Common myeloid progenitor, CD34-positive (primary cell): ENCODE data around the gene CYTH2.

Source experiments
- CTCF ChIA-PET: fragments of 350-600 bp; sonication (Branson Sonifier 250); formaldehyde crosslinking; loops from one replicate; lab custom pipeline; 2021; ENCODE audit warnings: antibody characterized with exemption; lab: Charles Lee
- POLR2A ChIA-PET: fragments of 350-600 bp; sonication (Branson Sonifier 250); formaldehyde crosslinking; loops from one replicate; lab custom pipeline; 2021; ENCODE audit warnings: antibody characterized with exemption; lab: Charles Lee
- DNase-seq, 3 donors: peaks; one replicate each; pipeline versions ENCODE4 v3.0.0 to v3.0.0-alpha.2; 2013
- H3K27ac ChIP-seq, 2 experiments: 1 replicate in 1 of 2; 2 replicates in 1 of 2; pipeline ENCODE4 v1.7.0; 2013; ENCODE audit warnings: inconsistent platforms in 2 of 2, low read length in 2 of 2, mild to moderate bottlenecking in 2 of 2, low read depth in 1 of 2, moderate library complexity in 1 of 2; ENCODE audit not compliant: severe bottlenecking in 2 of 2, insufficient read depth in 1 of 2, poor library complexity in 1 of 2
- H3K27me3 ChIP-seq, 5 experiments: replicated peaks in 2 of 5; 1 replicate in 3 of 5; 2 replicates in 2 of 5; pipeline versions ENCODE4 v1.6.1 to v1.7.0; 2013; ENCODE audit warnings: low read length in 4 of 5, mild to moderate bottlenecking in 2 of 5, moderate library complexity in 2 of 5, inconsistent platforms in 1 of 5; ENCODE audit not compliant: insufficient read depth in 5 of 5, control insufficient read depth in 4 of 5
- H3K36me3 ChIP-seq, 4 experiments: 1 replicate in 2 of 4; 2 replicates in 2 of 4; pipeline versions ENCODE4 v1.6.1 to v1.7.0; 2013; ENCODE audit warnings: low read length in 3 of 4, control low read depth in 1 of 4, mild to moderate bottlenecking in 1 of 4; ENCODE audit not compliant: control insufficient read depth in 4 of 4, insufficient read depth in 4 of 4
- H3K4me1 ChIP-seq, 4 experiments: 1 replicate in 3 of 4; 2 replicates in 1 of 4; pipeline versions ENCODE4 v1.6.1 to v1.7.1; 2013; ENCODE audit warnings: low read length in 3 of 4, mild to moderate bottlenecking in 3 of 4, control low read depth in 1 of 4, inconsistent platforms in 1 of 4, moderate library complexity in 1 of 4; ENCODE audit not compliant: control insufficient read depth in 4 of 4, insufficient read depth in 4 of 4; ENCODE audit errors: control extremely low read depth in 1 of 4
- H3K4me3 ChIP-seq, 7 experiments: 1 replicate in 4 of 7; 2 replicates in 3 of 7; pipeline versions ENCODE4 v1.5.1 to v1.7.0; 2013; ENCODE audit warnings: mild to moderate bottlenecking in 7 of 7, low read length in 6 of 7, moderate library complexity in 6 of 7, inconsistent platforms in 2 of 7, low read depth in 2 of 7, control low read depth in 1 of 7; ENCODE audit not compliant: insufficient read depth in 4 of 7, control insufficient read depth in 1 of 7; ENCODE audit errors: extremely low read depth in 1 of 7
- H3K9me3 ChIP-seq, 5 experiments: 1 replicate in 4 of 5; 2 replicates in 1 of 5; pipeline versions ENCODE4 v1.6.1 to v1.7.1; 2013; ENCODE audit warnings: low read length in 4 of 5, mild to moderate bottlenecking in 2 of 5, inconsistent platforms in 1 of 5, low read depth in 1 of 5, moderate library complexity in 1 of 5; ENCODE audit not compliant: control insufficient read depth in 4 of 5, insufficient read depth in 2 of 5; ENCODE audit errors: control extremely low read depth in 1 of 5
- WGBS: methylation state at CpG from one replicate; pipeline ENCODE4 v1.1.5; 2013; ENCODE audit not compliant: insufficient coverage; 5-methylcytosine and 5-hydroxymethylcytosine counted together

CYTH2 gene

GRCh38 chr19:48441360-48442050 lies 27.7 kb upstream of the CYTH2 start:
- no peak overlapping the region for H3K4me3 ChIP-seq
- WGBS = 97% methylated on average over 17 of the region's 20 CpGs
- H3K27ac ChIP-seq = no peak overlapping the region
- H3K4me1 ChIP-seq = peaks cover 3 to 28% (median 26%) of the 10 kb centered on the region in 4 experiments
- no peaks in the 10 kb centered on the region for H3K9me3 ChIP-seq
- peaks cover 0 to 36% (median 15%) of the 10 kb centered on the region in 5 experiments for H3K27me3 ChIP-seq
- no peaks in the 10 kb centered on the region for H3K36me3 ChIP-seq
- no peak for DNase-seq
- ChIA-PET CTCF (interaction anchor here (1.0 kb wide), 1 partner anchor 11 kb away, joined by 4 read pairs; no protein-coding TSS in a partner anchor), POLR2A (no interaction called here)

GRCh38 chr19:48442116-48443035 lies 26.8 kb upstream of the CYTH2 start:
- ChIA-PET POLR2A (interaction anchor here (0.7 kb wide), 1 partner anchor 52 kb away, joined by 3 read pairs; no protein-coding TSS in a partner anchor), CTCF (no interaction called here)

GRCh38 chr19:48443256-48443655 lies 25.9 kb upstream of the CYTH2 start:
- Histone ChIP-seq H3K4me3 (peak overlapping the region in 3 of 7 experiments; percentile 28 to 99 (median 96)), H3K36me3 (peaks cover 0 to 8% (median 6%) of the 10 kb centered on the region in 4 experiments), H3K4me1 (peaks cover 3 to 31% (median 28%) of the 10 kb centered on the region in 4 experiments), H3K9me3 (no peaks in the 10 kb centered on the region), H3K27ac (no peak overlapping the region), H3K27me3 (peaks cover 0 to 36% (median 15%) of the 10 kb centered on the region in 5 experiments)
- POLR2A ChIA-PET = interaction anchor here (0.6 to 1.2 kb wide), 3 partner anchors 49 to 79 kb away, joined by 3 read pairs; partner anchors contain the start of genes SYNGR4 and TMEM143
- CTCF ChIA-PET = interaction anchor here (0.6 kb wide), 1 partner anchor 26 kb away, joined by 3 read pairs; no protein-coding TSS in a partner anchor
- DNase-seq = peak; percentile 11 to 52 (median 45)
- 1% methylated on average over 53 of the region's 60 CpGs for WGBS

More at GRCh38 chr19:48442116-48443035, 26.8 kb upstream of the CYTH2 start:
- peak overlapping the region in 1 of 7 experiments; percentile 96 for H3K4me3 ChIP-seq
- H3K36me3 ChIP-seq = peaks cover 0 to under 1% (median under 1%) of the 10 kb centered on the region in 4 experiments
- 39% methylated on average over 68 of the region's 94 CpGs for WGBS
- no peak overlapping the region for H3K27ac ChIP-seq
- H3K4me1 ChIP-seq = peaks cover 3 to 31% (median 28%) of the 10 kb centered on the region in 4 experiments
- H3K9me3 ChIP-seq = no peaks in the 10 kb centered on the region
- peaks cover 0 to 36% (median 15%) of the 10 kb centered on the region in 5 experiments for H3K27me3 ChIP-seq
- peak in 1 of 3 donors; percentile 14 for DNase-seq

- peaks cover 0 to 13% (median 11%) of the 10 kb centered on the region in 4 experiments for H3K36me3 ChIP-seq
- DNase-seq = peak in 1 of 3 donors; percentile 17
- peaks cover 0 to 36% (median 15%) of the 10 kb centered on the region in 5 experiments for H3K27me3 ChIP-seq
- 2% methylated on average over 35 of the region's 45 CpGs for WGBS
- no peaks in the 10 kb centered on the region for H3K9me3 ChIP-seq
- peak overlapping the region in 5 of 7 experiments; percentile 4 to 99 (median 97) for H3K4me3 ChIP-seq
- H3K4me1 ChIP-seq = peaks cover 3 to 31% (median 28%) of the 10 kb centered on the region in 4 experiments
- ChIA-PET POLR2A (interaction anchor here (0.6 to 1.2 kb wide), 2 partner anchors 49 to 80 kb away, joined by 3 read pairs; partner anchors contain the start of genes SYNGR4 and TMEM143), CTCF (interaction anchor here (0.6 kb wide), 1 partner anchor 26 kb away, joined by 3 read pairs; no protein-coding TSS in a partner anchor)
- H3K27ac ChIP-seq = no peak overlapping the region
These were observed 25.4 kb upstream of the CYTH2 start for GRCh38 chr19:48443731-48444128.

GRCh38 chr19:48444129-48444935 lies 24.8 kb upstream of the CYTH2 start:
- POLR2A ChIA-PET = interaction anchor here (1.2 kb wide), 1 partner anchor 50 kb away, joined by 3 read pairs; no protein-coding TSS in a partner anchor
- WGBS = 13% methylated on average over 30 of the region's 38 CpGs
- H3K9me3 ChIP-seq = no peaks in the 10 kb centered on the region
- peaks cover 0 to 36% (median 14%) of the 10 kb centered on the region in 5 experiments for H3K27me3 ChIP-seq
- H3K4me3 ChIP-seq = peak overlapping the region; percentile 4 to 99 (median 96)
- H3K36me3 ChIP-seq = peaks cover 2 to 17% (median 12%) of the 10 kb centered on the region in 4 experiments
- CTCF ChIA-PET = interaction anchor here (1.1 kb wide), 1 partner anchor 16 kb away, joined by 3 read pairs; no protein-coding TSS in a partner anchor
- H3K27ac ChIP-seq = peak overlapping the region in 1 of 2 experiments; percentile 91
- DNase-seq = peak in 2 of 3 donors; percentile 13 to 32
- H3K4me1 ChIP-seq = peaks cover 3 to 31% (median 28%) of the 10 kb centered on the region in 4 experiments

GRCh38 chr19:48444936-48445200 lies 24.3 kb upstream of the CYTH2 start:
- H3K4me3 ChIP-seq = peak overlapping the region in 6 of 7 experiments; percentile 10 to 99 (median 96)
- no peak for DNase-seq
- peak overlapping the region in 1 of 2 experiments; percentile 91 for H3K27ac ChIP-seq
- ChIA-PET CTCF (interaction anchor here (0.8 to 1.4 kb wide), 4 partner anchors 16 to 53 kb away, joined by 3 to 4 read pairs (median 3); partner anchors contain the start of gene KDELR1), POLR2A (interaction anchor here (0.5 kb wide), 1 partner anchor 15 kb away, joined by 3 read pairs; no protein-coding TSS in a partner anchor)
- 54% methylated on average over 2 of the region's 3 CpGs for WGBS
- H3K36me3 ChIP-seq = peaks cover 2 to 22% (median 14%) of the 10 kb centered on the region in 4 experiments
- H3K4me1 ChIP-seq = peaks cover 3 to 31% (median 28%) of the 10 kb centered on the region in 4 experiments
- peaks cover 0 to 36% (median 14%) of the 10 kb centered on the region in 5 experiments for H3K27me3 ChIP-seq
- H3K9me3 ChIP-seq = no peaks in the 10 kb centered on the region
